Nucleus accumbens (tissue), 56 donors: ENCODE measurements around the gene BMP8B.
"Not testable (repeated sequence)": the region's sequence is repeated elsewhere in the genome, so short reads cannot be mapped to it uniquely, and the experiment has no call there.

ENCODE experiments used
- DNase-seq, 56 donors: peaks; one replicate each; lab custom pipeline; 2025; lab: John Stamatoyannopoulos, UW

Gene BMP8B

GRCh38 chr1:39816415-39817090 is 27.9 kb upstream of the BMP8B start:
- DNase-seq, result peak in 49 of 56 donors; percentile 5 to 76 (median 40)

- no peak for DNase-seq
These were observed 24.2 kb upstream of the BMP8B start for GRCh38 chr1:39812913-39813312.

GRCh38 chr1:39808784-39809517 is 20.3 kb upstream of the BMP8B start:
- DNase-seq, result no peak

- no peak for DNase-seq
These were observed 16.7 kb upstream of the BMP8B start for GRCh38 chr1:39805385-39805784.

- no peak for DNase-seq
These were observed 14.0 kb upstream of the BMP8B start for GRCh38 chr1:39802496-39803260.

- DNase-seq, result no peak
These were observed 11.8 kb upstream of the BMP8B start for GRCh38 chr1:39800471-39800835.

- DNase-seq, result peak in 49 of 56 donors; percentile 15 to 85 (median 59)
These were observed 11.3 kb upstream of the BMP8B start for GRCh38 chr1:39799770-39800470.

- peak in 51 of 56 donors; percentile 6 to 83 (median 49) for DNase-seq
These were observed 10.4 kb upstream of the BMP8B start for GRCh38 chr1:39798859-39799769.

GRCh38 chr1:39795651-39796050 is 7.0 kb upstream of the BMP8B start:
- DNase-seq, result no peak

GRCh38 chr1:39791838-39792237 is 3.2 kb upstream of the BMP8B start:
- DNase-seq, result no peak

GRCh38 chr1:39789571-39790110 is 976 bp upstream of the BMP8B start:
- DNase-seq, result no peak

- no peak for DNase-seq
These were observed 273 bp downstream of the BMP8B start for GRCh38 chr1:39788426-39788757.

- DNase-seq, result not testable (repeated sequence)
These were observed 701 bp downstream of the BMP8B start for GRCh38 chr1:39787964-39788363.

- no peak for DNase-seq
These were observed 1.2 kb downstream of the BMP8B start for GRCh38 chr1:39787468-39787867.

GRCh38 chr1:39787108-39787375 is 1.6 kb downstream of the BMP8B start:
- not testable (repeated sequence) for DNase-seq

GRCh38 chr1:39786303-39787107 is 2.2 kb downstream of the BMP8B start:
- peak in 19 of 56 donors; percentile 5 to 59 (median 23) for DNase-seq

GRCh38 chr1:39782685-39783084 is 6.0 kb downstream of the BMP8B start:
- DNase-seq, result not testable (repeated sequence)

GRCh38 chr1:39782103-39782502 is 6.6 kb downstream of the BMP8B start:
- no peak for DNase-seq

GRCh38 chr1:39781349-39781715 is 7.3 kb downstream of the BMP8B start:
- DNase-seq, result no peak
